HCT116 (cell line): ENCODE measurements around the gene DPM2. TPM values are rescaled to one million over a fixed set of nuclear protein-coding genes. Genes with fewer than 3 reads are reported as not detected.
A peak's percentile ranks its signal among the peaks of the same experiment; 100 is the strongest.

Experiments
- ATAC-seq: fragments of 200-7000 bp; cut with Tn5 transposase; 2 replicates; pipeline ENCODE4 v1.9.1; 2020; ENCODE audit warnings: mild to moderate bottlenecking, moderate library complexity
- BruUV-seq: library from RNA; stranded (reverse); fragments of 400-500 nt; replicated peaks from 2 replicates; lab custom pipeline; 2021; lab: Mats Ljungman, UMichigan
- CTCF ChIA-PET: fragments of 300-600 bp; sonication (Branson Sonifier 250); formaldehyde crosslinking; loops from one replicate; lab custom pipeline; 2021; ENCODE audit warnings: antibody characterized with exemption; lab: Charles Lee
- POLR2A ChIA-PET: fragments of 300-600, 350-600 bp; sonication (Branson Sonifier 250); formaldehyde crosslinking; loops from one replicate; lab custom pipeline; 2021; ENCODE audit warnings: antibody characterized with exemption; lab: Charles Lee
- RAD21 ChIA-PET, 2 experiments: fragments of 300-600 bp; sonication (Branson Sonifier 250); formaldehyde crosslinking; loops; one replicate each; lab custom pipeline; 2023; ENCODE audit warnings: low total read pairs in 2 of 2; ENCODE audit not compliant: uncharacterized antibody in 2 of 2, unreplicated experiment in 2 of 2, low non-redundant PET in 1 of 2; lab: Charles Lee
- DNase-seq: peaks from one replicate; pipeline ENCODE4 v3.0.0-alpha.2; 2010; ENCODE audit warnings: low read depth, low spot score
- H2AFZ ChIP-seq: fragments of 200-600 bp; shearing (Covaris generic), sonication (generic); 2 replicates; pipeline ENCODE4 v1.6.1; 2017; ENCODE audit warnings: low read depth, mixed run types, mixed read lengths, antibody characterized with exemption, low read length; ENCODE audit not compliant: poor library complexity, severe bottlenecking
- H3K27ac ChIP-seq: 2 replicates; pipeline ENCODE4 v1.5.1; 2012; ENCODE audit warnings: low read depth, low read length
- H3K27me3 ChIP-seq: fragments of 200-600 bp; sonication (generic); 2 replicates; pipeline ENCODE4 v1.6.1; 2016; ENCODE audit warnings: mixed run types, low read length, mixed read lengths; ENCODE audit not compliant: insufficient read depth
- H3K36me3 ChIP-seq, 2 experiments: fragments of 200-500 bp in 1 of 2; fragments of 200-600 bp in 1 of 2; sonication (Bioruptor generic) in 1 of 2; sonication (generic) in 1 of 2; 2 replicates each; pipeline versions ENCODE4 v1.5.1 to v1.6.1; 2014 to 2016; ENCODE audit warnings: low read length in 2 of 2, inconsistent platforms in 1 of 2, mixed read lengths in 1 of 2, mixed run types in 1 of 2; ENCODE audit not compliant: insufficient read depth in 2 of 2, control insufficient read depth in 1 of 2
- H3K4me1 ChIP-seq, 2 experiments: fragments of 200-600 bp in 1 of 2; sonication (generic) in 1 of 2; 2 replicates each; pipeline versions ENCODE4 v1.5.1 to v1.6.1; 2012 to 2017; ENCODE audit warnings: low read length in 2 of 2, inconsistent platforms in 1 of 2, mild to moderate bottlenecking in 1 of 2, mixed read lengths in 1 of 2, mixed run types in 1 of 2, moderate library complexity in 1 of 2; ENCODE audit not compliant: insufficient read depth in 2 of 2, control insufficient read depth in 1 of 2
- H3K4me2 ChIP-seq: fragments of 200-600 bp; sonication (generic); 2 replicates; pipeline ENCODE4 v1.6.1; 2017; ENCODE audit warnings: mixed run types, low read length, mixed read lengths
- H3K4me3 ChIP-seq, 2 experiments: fragments of 200-600 bp in 1 of 2; sonication (generic) in 1 of 2; replicated peaks in 1 of 2; 2 replicates each; pipeline ENCODE4 v1.5.1; 2011 to 2016; ENCODE audit warnings: low read length in 2 of 2, control low read depth in 1 of 2, low read depth in 1 of 2, mild to moderate bottlenecking in 1 of 2, mixed read lengths in 1 of 2, mixed run types in 1 of 2
- H3K79me2 ChIP-seq: fragments of 200-600 bp; sonication (generic); 2 replicates; pipeline ENCODE4 v1.6.1; 2017; ENCODE audit warnings: mild to moderate bottlenecking, mixed run types, low read length, moderate library complexity, mixed read lengths; ENCODE audit not compliant: insufficient read depth
- H3K9ac ChIP-seq: fragments of 200-600 bp; sonication (generic); 2 replicates; pipeline ENCODE4 v1.6.1; 2016; ENCODE audit warnings: low read length, mixed read lengths
- H3K9me2 ChIP-seq: fragments of 200-600 bp; sonication (generic), shearing (Covaris generic); 2 replicates; pipeline ENCODE4 v1.6.1; 2017; ENCODE audit warnings: mixed run types, mild to moderate bottlenecking, moderate library complexity; ENCODE audit not compliant: insufficient read depth
- H3K9me3 ChIP-seq, 2 experiments: fragments of 200-500 bp in 1 of 2; fragments of 200-600 bp in 1 of 2; sonication (Bioruptor generic) in 1 of 2; sonication (generic) in 1 of 2; 2 replicates each; pipeline ENCODE4 v1.6.1; 2014 to 2017; ENCODE audit warnings: low read length in 2 of 2, mixed read lengths in 2 of 2, inconsistent platforms in 1 of 2, low read depth in 1 of 2, mild to moderate bottlenecking in 1 of 2, mixed run types in 1 of 2, moderate library complexity in 1 of 2; ENCODE audit not compliant: control insufficient read depth in 1 of 2, insufficient read depth in 1 of 2
- H4K20me1 ChIP-seq: fragments of 200-600 bp; sonication (generic), shearing (Covaris generic); 2 replicates; pipeline ENCODE4 v1.6.1; 2017; ENCODE audit warnings: mixed run types, mild to moderate bottlenecking, moderate library complexity; ENCODE audit not compliant: insufficient read depth
- POLR2AphosphoS5 ChIP-seq: IDR thresholded peaks from 2 replicates; pipeline ENCODE4 v1.6.1; 2011; ENCODE audit warnings: mild to moderate bottlenecking, low read depth, low read length, moderate library complexity
- RAD21 ChIP-seq: IDR thresholded peaks from 2 replicates; pipeline ENCODE4 v1.6.1; 2012; ENCODE audit warnings: low read depth, mild to moderate bottlenecking
- intact Hi-C: fragments of 100-400 bp; cut with micrococcal nuclease; formaldehyde crosslinking; loops from 2 replicates; pipeline ENCODE4 v1.10.0; 2022
- total RNA-seq: library from RNA; stranded (reverse); gene quantifications from one replicate; pipeline ENCODE4 v1.2.1, GENCODE V29; 2021; ENCODE audit not compliant: unreplicated experiment
- TF ChIP-seq, protein P1 (sequence below), 3 experiments: fragments of 200-600 bp in 1 of 3; sonication (generic) in 1 of 3; IDR thresholded peaks in 2 of 3; conservative IDR thresholded peaks in 1 of 3; 2 replicates each; pipeline ENCODE4 v1.5.1; 2012 to 2017; ENCODE audit warnings: low read depth in 2 of 3, low read length in 2 of 3, antibody characterized with exemption in 1 of 3, borderline replicate concordance in 1 of 3, control low read depth in 1 of 3, mild to moderate bottlenecking in 1 of 3, mixed read lengths in 1 of 3, mixed run types in 1 of 3, moderate library complexity in 1 of 3; ENCODE audit not compliant: insufficient read depth in 1 of 3
- TF ChIP-seq, protein P2 (sequence below): IDR thresholded peaks from 2 replicates; pipeline ENCODE4 v1.6.1; 2011; ENCODE audit warnings: mild to moderate bottlenecking, low read length, moderate library complexity; ENCODE audit not compliant: insufficient replicate concordance; ENCODE audit errors: extremely low read depth

The DPM2 gene
- total RNA-seq, 1 experiment from 2014 or later = 54.6 TPM

DNA sequence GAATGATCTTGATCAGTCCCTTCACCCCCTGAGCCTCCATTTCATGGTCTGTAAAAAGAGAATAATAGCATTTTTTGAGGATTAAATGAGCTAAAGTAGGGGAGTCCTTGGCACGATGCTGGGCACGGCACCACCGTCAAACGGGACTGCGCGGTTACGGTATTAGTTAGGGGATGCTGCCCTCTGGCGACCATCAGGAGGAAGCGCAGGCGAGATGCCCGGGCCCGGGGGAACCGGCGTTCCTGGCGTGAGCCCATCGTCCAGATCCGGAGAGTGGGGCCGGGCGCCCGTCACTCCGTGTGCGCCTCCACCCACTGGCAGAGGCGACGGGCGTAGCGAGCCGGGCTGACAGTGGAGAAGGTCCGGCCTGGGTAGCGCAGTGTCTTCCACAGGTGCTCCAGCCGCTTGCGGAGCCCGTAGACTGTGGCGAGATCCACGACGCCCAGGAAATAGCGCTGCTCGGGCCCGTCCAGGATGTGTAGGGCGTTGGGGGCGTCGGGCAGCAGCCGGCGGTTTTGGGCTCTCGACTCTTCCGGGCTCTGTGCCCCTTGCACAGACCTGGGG lies 16.0 kb downstream of the DPM2 start:
- peaks cover under 1% of the 10 kb centered on the region; the same call in 1 of the 2 replicates for H3K79me2 ChIP-seq
- RAD21 ChIA-PET = interaction anchor here (0.6 to 1.3 kb wide), 5 partner anchors 52 to 332 kb away, joined by 3 to 7 read pairs (median 4); partner anchors contain the start of gene TOR2A (in 1 of the 2)
- H3K9me3 ChIP-seq = no peaks in the 10 kb centered on the region
- peak overlapping the region; percentile 14; the same call in 1 of the 2 replicates for H3K27ac ChIP-seq
- no peaks in the 10 kb centered on the region for H3K9me2 ChIP-seq
- no peaks in the 10 kb centered on the region for H3K36me3 ChIP-seq
- ATAC-seq (peak; percentile 26), DNase-seq (no peak)
- peak overlapping the region; percentile 68 for H3K9ac ChIP-seq
- no peak overlapping the region for H2AFZ ChIP-seq
- peak overlapping the region; percentile 42 for H3K4me2 ChIP-seq
- TF ChIP-seq, protein P1, sequence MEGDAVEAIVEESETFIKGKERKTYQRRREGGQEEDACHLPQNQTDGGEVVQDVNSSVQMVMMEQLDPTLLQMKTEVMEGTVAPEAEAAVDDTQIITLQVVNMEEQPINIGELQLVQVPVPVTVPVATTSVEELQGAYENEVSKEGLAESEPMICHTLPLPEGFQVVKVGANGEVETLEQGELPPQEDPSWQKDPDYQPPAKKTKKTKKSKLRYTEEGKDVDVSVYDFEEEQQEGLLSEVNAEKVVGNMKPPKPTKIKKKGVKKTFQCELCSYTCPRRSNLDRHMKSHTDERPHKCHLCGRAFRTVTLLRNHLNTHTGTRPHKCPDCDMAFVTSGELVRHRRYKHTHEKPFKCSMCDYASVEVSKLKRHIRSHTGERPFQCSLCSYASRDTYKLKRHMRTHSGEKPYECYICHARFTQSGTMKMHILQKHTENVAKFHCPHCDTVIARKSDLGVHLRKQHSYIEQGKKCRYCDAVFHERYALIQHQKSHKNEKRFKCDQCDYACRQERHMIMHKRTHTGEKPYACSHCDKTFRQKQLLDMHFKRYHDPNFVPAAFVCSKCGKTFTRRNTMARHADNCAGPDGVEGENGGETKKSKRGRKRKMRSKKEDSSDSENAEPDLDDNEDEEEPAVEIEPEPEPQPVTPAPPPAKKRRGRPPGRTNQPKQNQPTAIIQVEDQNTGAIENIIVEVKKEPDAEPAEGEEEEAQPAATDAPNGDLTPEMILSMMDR (IDR thresholded peaks at IDR 0.05 in 2 of 3, conservative IDR thresholded peaks at IDR 0.05 in 1 of 3; ENCODE audit: borderline replicate concordance in 1 of 3, insufficient read depth in 1 of 3, low read depth in 2 of 3, low read length in 2 of 3) = peak in 2 of 3 experiments; percentile 77 to 80; a peak in 4 of 6 replicates
- no peak for TF ChIP-seq RAD21
- TF ChIP-seq, protein P2, sequence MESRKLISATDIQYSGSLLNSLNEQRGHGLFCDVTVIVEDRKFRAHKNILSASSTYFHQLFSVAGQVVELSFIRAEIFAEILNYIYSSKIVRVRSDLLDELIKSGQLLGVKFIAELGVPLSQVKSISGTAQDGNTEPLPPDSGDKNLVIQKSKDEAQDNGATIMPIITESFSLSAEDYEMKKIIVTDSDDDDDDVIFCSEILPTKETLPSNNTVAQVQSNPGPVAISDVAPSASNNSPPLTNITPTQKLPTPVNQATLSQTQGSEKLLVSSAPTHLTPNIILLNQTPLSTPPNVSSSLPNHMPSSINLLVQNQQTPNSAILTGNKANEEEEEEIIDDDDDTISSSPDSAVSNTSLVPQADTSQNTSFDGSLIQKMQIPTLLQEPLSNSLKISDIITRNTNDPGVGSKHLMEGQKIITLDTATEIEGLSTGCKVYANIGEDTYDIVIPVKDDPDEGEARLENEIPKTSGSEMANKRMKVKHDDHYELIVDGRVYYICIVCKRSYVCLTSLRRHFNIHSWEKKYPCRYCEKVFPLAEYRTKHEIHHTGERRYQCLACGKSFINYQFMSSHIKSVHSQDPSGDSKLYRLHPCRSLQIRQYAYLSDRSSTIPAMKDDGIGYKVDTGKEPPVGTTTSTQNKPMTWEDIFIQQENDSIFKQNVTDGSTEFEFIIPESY = peak; percentile 34
- peak; percentile 54 for TF ChIP-seq POLR2AphosphoS5
- no peaks in the 10 kb centered on the region for H4K20me1 ChIP-seq
- peaks cover 50 to 81% of the 10 kb centered on the region in 2 experiments for H3K4me1 ChIP-seq
- intact Hi-C loops = loop anchor here (1.0 kb wide), 2 partner anchors 186 to 331 kb away; partner anchors contain the start of gene TOR2A
- H3K27me3 ChIP-seq = no peaks in the 10 kb centered on the region
- H3K4me3 ChIP-seq = no peak overlapping the region
- POLR2A ChIA-PET = interaction anchor here (0.6 to 1.1 kb wide), 8 partner anchors 24 to 352 kb away, joined by 3 to 4 read pairs (median 3); partner anchors contain the start of genes SLC25A25 and TOR2A
- BruUV-seq = no TSS peak
- CTCF ChIA-PET = interaction anchor here (0.6 to 3.0 kb wide), 19 partner anchors 11 to 418 kb away, joined by 3 to 19 read pairs (median 5); partner anchors contain the start of genes CDK9, FPGS and TOR2A
